HG03378 (cell line): ENCODE measurements around the gene KRTAP9-4.
"Not testable (repeated sequence)": the region's sequence is repeated elsewhere in the genome, so short reads cannot be mapped to it uniquely, and the experiment has no call there.

ENCODE experiments used
- ATAC-seq: cut with Tn5 transposase; IDR thresholded peaks from one replicate; pipeline ENCODE4 v1.9.1; 2021; ENCODE audit warnings: mild to moderate bottlenecking, moderate library complexity; ENCODE audit not compliant: unreplicated experiment

The KRTAP9-4 gene

GRCh38 chr17:41249637-41250240, at the start of gene KRTAP9-4:
Gene KRTAP9-4 (plus strand): TSS chr17:41249687. CDS start chr17:41249721, 34 bp downstream.
- ATAC-seq, result not testable (repeated sequence)

GRCh38 chr17:41211845-41212466, 37.5 kb upstream of the KRTAP9-4 start:
- ATAC-seq, result no peak

- no peak for ATAC-seq
Observed at GRCh38 chr17:41212524-41213169, 36.8 kb upstream of the KRTAP9-4 start.

DNA sequence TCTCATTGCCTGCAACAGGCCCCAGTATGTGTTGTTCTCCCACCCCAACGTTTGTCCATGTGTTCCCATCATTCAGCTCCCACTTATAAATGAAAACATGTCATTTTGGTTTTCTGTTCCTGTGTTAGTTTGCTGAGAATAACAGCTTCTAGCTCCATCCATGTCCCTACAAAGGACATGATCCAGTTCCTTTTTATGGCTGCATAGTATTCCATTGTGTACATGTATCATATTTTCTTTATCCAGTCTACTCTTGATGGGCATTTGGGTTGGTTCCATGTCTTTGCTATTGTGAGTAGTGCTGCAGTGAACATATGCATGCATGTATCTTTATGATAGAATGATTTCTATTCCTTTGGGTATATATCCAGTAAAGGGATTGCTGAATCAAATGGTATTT, 33.8 kb upstream of the KRTAP9-4 start:
- ATAC-seq, result no peak

- ATAC-seq, result no peak
Observed at GRCh38 chr17:41223821-41224220, 25.7 kb upstream of the KRTAP9-4 start.

DNA sequence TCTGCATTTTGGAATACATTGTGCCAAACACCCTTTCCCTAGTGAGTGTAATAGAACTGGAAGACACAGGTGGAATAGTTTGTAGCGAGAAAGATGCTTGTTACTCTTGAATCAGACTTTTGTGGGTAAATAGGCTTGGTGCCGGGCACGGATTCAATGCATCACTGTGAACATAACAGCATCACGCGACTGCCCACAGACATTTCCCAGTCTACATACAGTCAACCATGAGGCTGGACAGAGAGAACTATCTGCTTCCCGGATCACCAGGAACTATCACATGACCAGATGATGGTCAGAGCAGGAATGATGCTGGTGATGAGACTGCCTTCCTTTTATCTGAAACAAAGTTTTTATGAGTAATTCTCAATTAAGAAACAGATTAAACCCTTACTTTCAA, 23.4 kb upstream of the KRTAP9-4 start:
- ATAC-seq, result no peak

DNA sequence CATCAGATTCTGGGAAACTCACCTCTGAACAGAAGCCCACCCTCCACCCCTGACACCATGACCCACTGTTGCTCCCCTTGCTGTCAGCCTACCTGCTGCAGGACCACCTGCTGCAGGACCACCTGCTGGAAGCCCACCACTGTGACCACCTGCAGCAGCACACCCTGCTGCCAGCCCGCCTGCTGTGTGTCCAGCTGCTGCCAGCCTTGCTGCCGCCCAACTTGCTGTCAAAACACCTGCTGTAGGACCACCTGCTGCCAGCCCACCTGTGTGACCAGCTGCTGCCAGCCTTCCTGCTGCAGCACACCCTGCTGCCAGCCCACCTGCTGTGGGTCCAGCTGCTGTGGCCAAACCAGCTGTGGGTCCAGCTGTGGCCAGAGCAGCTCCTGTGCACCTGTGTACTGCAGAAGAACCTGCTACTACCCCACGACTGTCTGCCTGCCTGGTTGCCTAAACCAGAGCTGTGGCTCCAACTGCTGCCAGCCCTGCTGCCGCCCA, 22.8 kb upstream of the KRTAP9-4 start, which contains the start of gene KRTAP9-2:
Gene KRTAP9-2 (plus strand): TSS at position 51 of the 498 bp plus-strand sequence. CDS start 7 bp downstream, at position 58.
- ATAC-seq, result not testable (repeated sequence)

- ATAC-seq, result no peak
Observed at GRCh38 chr17:41230094-41230493, 19.4 kb upstream of the KRTAP9-4 start.

DNA sequence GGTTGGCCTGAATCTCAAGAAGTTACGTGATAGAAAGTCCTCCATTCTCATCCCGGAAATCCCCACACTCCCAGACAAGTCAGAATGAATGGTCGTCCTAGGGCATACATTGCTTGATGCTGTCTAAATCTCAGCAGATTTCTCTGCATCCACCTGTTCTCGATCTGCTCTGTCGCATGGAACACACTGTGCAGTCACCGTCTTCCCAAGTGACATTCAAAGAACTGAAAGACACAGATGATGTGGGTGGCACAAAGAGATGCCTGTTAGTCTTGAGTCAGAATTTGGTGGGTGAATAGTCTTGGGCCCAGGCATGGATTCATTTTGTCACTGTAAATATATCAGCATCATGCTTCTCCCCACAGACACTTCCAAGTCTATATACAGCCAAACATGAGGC, 17.8 kb upstream of the KRTAP9-4 start:
- no peak for ATAC-seq

- ATAC-seq, result not testable (repeated sequence)
Observed at GRCh38 chr17:41232399-41233105, 16.9 kb upstream of the KRTAP9-4 start, which contains the start of gene KRTAP9-3. Gene KRTAP9-3 (plus strand): TSS chr17:41232449. CDS start chr17:41232502, 53 bp downstream.

DNA sequence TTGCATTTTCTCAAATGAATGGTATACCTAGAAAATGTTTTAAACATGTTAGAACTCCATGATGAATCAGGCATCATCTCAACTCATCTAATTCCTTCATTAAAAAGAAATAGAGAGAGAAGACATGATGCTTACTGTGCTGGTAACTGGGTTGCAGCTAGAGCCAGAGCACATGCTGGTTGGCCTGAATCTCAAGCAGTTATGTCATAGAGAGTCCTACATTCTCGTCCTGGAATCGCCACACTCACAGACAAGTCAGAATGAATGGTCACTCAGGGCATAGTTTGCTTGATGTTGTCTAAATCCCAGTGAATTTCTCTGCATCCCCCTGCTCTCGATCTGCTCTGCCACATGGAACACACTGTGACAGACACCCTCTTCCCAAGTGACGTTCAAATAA, 12.4 kb upstream of the KRTAP9-4 start:
- ATAC-seq, result not testable (repeated sequence)

DNA sequence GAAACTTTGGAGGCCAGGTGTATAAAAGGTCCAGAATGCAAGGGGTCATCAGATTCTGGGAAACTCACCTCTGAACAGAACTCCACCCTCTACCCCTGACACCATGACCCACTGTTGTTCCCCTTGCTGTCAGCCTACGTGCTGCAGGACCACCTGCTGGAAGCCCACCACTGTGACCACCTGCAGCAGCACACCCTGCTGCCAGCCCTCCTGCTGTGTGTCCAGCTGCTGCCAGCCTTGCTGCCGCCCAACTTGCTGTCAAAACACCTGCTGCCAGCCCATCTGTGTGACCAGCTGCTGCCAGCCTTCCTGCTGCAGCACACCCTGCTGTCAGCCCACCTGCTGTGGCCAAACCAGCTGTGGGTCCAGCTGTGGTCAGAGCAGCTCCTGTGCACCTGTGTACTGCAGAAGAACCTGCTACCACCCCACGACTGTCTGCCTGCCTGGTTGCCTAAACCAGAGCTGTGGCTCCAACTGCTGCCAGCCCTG, 11.5 kb upstream of the KRTAP9-4 start, which contains the start of gene KRTAP9-8:
Gene KRTAP9-8 (plus strand): TSS at position 51 of the 489 bp plus-strand sequence. CDS start 53 bp downstream, at position 104.
- ATAC-seq, result not testable (repeated sequence)

DNA sequence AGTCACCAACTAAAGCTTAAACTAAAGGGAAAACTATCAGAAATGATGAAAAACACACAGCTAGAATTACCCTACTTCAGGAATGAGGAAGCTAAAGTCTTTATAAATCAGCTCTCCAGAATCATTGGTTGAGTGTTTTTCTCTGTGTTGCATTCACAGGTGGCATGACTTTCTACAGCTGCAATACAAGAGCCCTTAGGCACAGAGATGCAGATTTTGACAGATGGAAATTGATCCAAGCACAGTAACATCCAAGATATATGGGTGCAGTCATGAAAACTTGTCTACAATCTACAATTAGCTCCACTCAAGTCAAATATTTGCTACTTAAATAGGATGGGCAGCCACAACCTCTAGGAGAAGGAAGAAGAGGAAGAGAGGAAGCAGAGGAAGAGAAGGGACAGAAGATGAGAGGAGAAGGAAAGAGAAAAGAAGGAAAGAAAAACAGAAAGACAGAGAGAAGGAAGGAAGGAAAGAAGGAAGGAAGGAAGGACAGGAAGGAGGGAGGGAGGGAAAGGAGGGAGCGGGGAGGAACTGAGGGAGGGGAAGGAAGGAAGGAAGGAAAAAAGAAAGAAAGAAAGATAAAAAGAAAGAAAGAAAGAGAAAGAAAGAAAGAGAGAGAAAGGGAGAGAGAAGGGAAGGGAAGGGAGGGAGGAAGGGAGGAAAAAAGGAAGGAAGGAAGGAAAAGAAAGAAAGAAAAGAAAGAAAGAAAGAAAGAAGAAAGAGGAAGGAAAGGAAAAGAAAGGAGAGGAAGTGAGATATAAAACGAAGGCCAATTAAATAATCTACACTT, 2.3 kb upstream of the KRTAP9-4 start:
- not testable (repeated sequence) for ATAC-seq

GRCh38 chr17:41251261-41251660, 1.8 kb downstream of the KRTAP9-4 start:
- ATAC-seq, result no peak

GRCh38 chr17:41254861-41255260, 5.4 kb downstream of the KRTAP9-4 start:
- ATAC-seq, result no peak

GRCh38 chr17:41255381-41256290, 6.1 kb downstream of the KRTAP9-4 start, which contains the start of gene KRTAP9-9:
Gene KRTAP9-9 (plus strand): TSS chr17:41255384.
- not testable (repeated sequence) for ATAC-seq

GRCh38 chr17:41256291-41256685, 6.8 kb downstream of the KRTAP9-4 start:
- no peak for ATAC-seq

DNA sequence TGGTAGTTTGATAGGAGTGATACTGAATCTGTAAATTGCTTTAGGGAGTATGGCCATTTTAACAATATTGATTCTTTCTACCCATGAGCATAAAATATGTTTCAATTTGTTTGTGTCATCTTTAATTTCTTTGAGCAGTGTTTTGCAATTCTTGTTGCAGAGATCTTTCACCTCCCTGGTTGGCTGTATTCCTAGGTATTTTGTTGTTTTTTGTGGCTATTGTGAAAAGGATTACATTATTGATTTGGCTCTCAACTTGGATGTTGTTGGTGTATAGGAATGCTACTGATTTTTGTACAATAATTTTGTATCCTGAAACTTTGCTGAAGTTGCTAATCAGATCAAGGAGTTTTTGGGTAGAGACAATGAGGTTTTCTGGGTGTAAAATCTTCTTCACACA, 8.9 kb downstream of the KRTAP9-4 start:
- ATAC-seq, result no peak

- ATAC-seq, result no peak
Observed at GRCh38 chr17:41263212-41263611, 13.7 kb downstream of the KRTAP9-4 start.
